HepG2 (cell line): ENCODE measurements around the gene IL1RAP. TPM values are rescaled to one million over a fixed set of nuclear protein-coding genes. Genes with fewer than 3 reads are reported as not detected.

Experiments used
- ATAC-seq: fragments of 200-7000 bp; cut with Tn5 transposase; 3 replicates; pipeline ENCODE4 v1.9.1; 2020; ENCODE audit warnings: mild to moderate bottlenecking, moderate library complexity
- BruUV-seq: library from RNA; stranded (reverse); fragments of 400-500 nt; replicated peaks from 2 replicates; lab custom pipeline; 2021; lab: Mats Ljungman, UMichigan
- CTCF ChIA-PET: fragments of 300-600 bp; formaldehyde crosslinking; extraction: SDS; loops from one replicate; lab custom pipeline; 2021; ENCODE audit warnings: low total read pairs, inconsistent platforms, low intra/inter-chr PET ratio; lab: Yijun Ruan, JAX
- POLR2A ChIA-PET: fragments of 350-600 bp; sonication (Branson Sonifier 250); formaldehyde crosslinking; loops from one replicate; lab custom pipeline; 2020; ENCODE audit warnings: antibody characterized with exemption, inconsistent platforms; lab: Yijun Ruan, JAX
- DNase-seq: peaks from one replicate; pipeline ENCODE4 v3.0.0-alpha.2; 2015; ENCODE audit warnings: low spot score
- FAIRE-seq: peaks from 3 replicates; lab custom pipeline; 2011; peaks lifted over from hg19 to GRCh38; lab: Jason Lieb, UNC
- H2AFZ ChIP-seq: one replicate; pipeline ENCODE4 v1.6.1; 2011; ENCODE audit warnings: low read length, inconsistent platforms
- H3K27ac ChIP-seq: fragments of 300-600 bp; 3 replicates; pipeline ENCODE4 v1.8.0; 2011; ENCODE audit warnings: mixed run types, mild to moderate bottlenecking, mixed read lengths, low read length, inconsistent platforms; ENCODE audit not compliant: insufficient read depth; ENCODE audit errors: extremely low read length
- H3K27me3 ChIP-seq, 2 experiments: fragments of 200-600 bp in 1 of 2; 2 replicates in 1 of 2; 3 replicates in 1 of 2; pipeline versions ENCODE4 v1.6.0 to v1.8.0; 2011; ENCODE audit warnings: low read length in 2 of 2, mild to moderate bottlenecking in 2 of 2, moderate library complexity in 2 of 2, inconsistent platforms in 1 of 2; ENCODE audit not compliant: insufficient read depth in 2 of 2, control insufficient read depth in 1 of 2
- H3K36me3 ChIP-seq, 2 experiments: fragments of 200-600 bp in 1 of 2; replicated peaks in 1 of 2; 2 replicates in 1 of 2; 3 replicates in 1 of 2; pipeline versions ENCODE4 v1.5.1 to v1.8.0; 2011; ENCODE audit warnings: low read length in 2 of 2, inconsistent platforms in 1 of 2; ENCODE audit not compliant: insufficient read depth in 2 of 2, control insufficient read depth in 1 of 2
- H3K4me1 ChIP-seq: 2 replicates; pipeline ENCODE4 v1.5.1; 2012; ENCODE audit warnings: low read length, inconsistent platforms; ENCODE audit not compliant: insufficient read depth
- H3K4me2 ChIP-seq: 2 replicates; pipeline ENCODE4 v1.6.0; 2011; ENCODE audit warnings: low read depth, low read length, inconsistent platforms
- H3K4me3 ChIP-seq, 3 experiments: fragments of 200-600 bp in 1 of 3; sonication (generic), shearing (Covaris generic) in 1 of 3; replicated peaks in 1 of 3; 2 replicates each; pipeline ENCODE4 v1.5.1; 2011 to 2016; ENCODE audit warnings: low read length in 3 of 3, inconsistent platforms in 2 of 3, low read depth in 2 of 3, mild to moderate bottlenecking in 2 of 3, control low read depth in 1 of 3, mixed read lengths in 1 of 3; ENCODE audit not compliant: insufficient read depth in 1 of 3
- H3K79me2 ChIP-seq: one replicate; pipeline ENCODE4 v1.6.1; 2011; ENCODE audit warnings: low read length, inconsistent platforms; ENCODE audit not compliant: insufficient read depth
- H3K9ac ChIP-seq: 2 replicates; pipeline ENCODE4 v1.6.0; 2011; ENCODE audit warnings: mild to moderate bottlenecking, low read depth, low read length, inconsistent platforms; ENCODE audit not compliant: insufficient read depth
- H3K9me3 ChIP-seq: 2 replicates; pipeline ENCODE4 v1.5.1; 2012; ENCODE audit warnings: mild to moderate bottlenecking, low read length
- H4K20me1 ChIP-seq: 2 replicates; pipeline ENCODE4 v1.6.0; 2011; ENCODE audit warnings: inconsistent platforms, mild to moderate bottlenecking, low read length, moderate library complexity; ENCODE audit not compliant: insufficient read depth
- FOXO1 ChIP-seq: sonication (generic); formaldehyde crosslinking; IDR thresholded peaks from 2 replicates; pipeline ENCODE4 v1.4.0; 2020; ENCODE audit warnings: missing genetic modification reagents
- NFIB ChIP-seq: sonication (generic); formaldehyde crosslinking; IDR thresholded peaks from 2 replicates; pipeline ENCODE4 v1.9.0; 2021; ENCODE audit warnings: missing genetic modification reagents, mild to moderate bottlenecking, borderline replicate concordance
- SRSF4 ChIP-seq: fragments of 200-400 bp; formaldehyde crosslinking; IDR thresholded peaks from one replicate; pipeline ENCODE4 v1.6.1; 2018; ENCODE audit warnings: mild to moderate bottlenecking, low read depth, low read length, moderate library complexity; ENCODE audit not compliant: poor library complexity, severe bottlenecking
- ZKSCAN5 ChIP-seq: sonication (generic); formaldehyde crosslinking; IDR thresholded peaks from 2 replicates; pipeline ENCODE4 v1.5.1; 2020; ENCODE audit warnings: mild to moderate bottlenecking, missing genetic modification reagents
- ZNF30 ChIP-seq: sonication (generic); formaldehyde crosslinking; IDR thresholded peaks from 2 replicates; pipeline ENCODE4 v1.5.0; 2020; ENCODE audit warnings: mild to moderate bottlenecking, missing genetic modification reagents
- ZNF335 ChIP-seq: sonication (generic); formaldehyde crosslinking; IDR thresholded peaks from 2 replicates; pipeline ENCODE4 v1.4.0; 2020; ENCODE audit warnings: missing genetic modification reagents
- ZNF781 ChIP-seq: sonication (generic); formaldehyde crosslinking; IDR thresholded peaks from 2 replicates; pipeline ENCODE4 v1.5.1; 2020; ENCODE audit warnings: borderline replicate concordance, mild to moderate bottlenecking, missing genetic modification reagents; ENCODE audit errors: not compliant biosample characterization
- WGBS: methylation state at CpG from one replicate; pipeline ENCODE4 v1.1.6; 2017; ENCODE audit warnings: low lambda C conversion rate; 5-methylcytosine and 5-hydroxymethylcytosine counted together
- in situ Hi-C: cut with HindIII; loops from 2 replicates; pipeline ENCODE4 v1.10.0; 2017; ENCODE audit warnings: low pct_unique_long_range_greater_than_20kb; ENCODE audit not compliant: extremely low pct_ligation_motif_present
- intact Hi-C: fragments of 100-400 bp; cut with micrococcal nuclease; formaldehyde crosslinking; loops from one replicate; pipeline ENCODE4 v1.10.0; 2022; ENCODE audit not compliant: unreplicated experiment
- polyA plus RNA-seq, 8 experiments: library from polyadenylated mRNA; depleted of rRNA in 3 of 8; stranded (reverse) in 7 of 8; unstranded in 1 of 8; fragments of >200 nt; fragmentation: Illumina TruSeq in 4 of 8; extraction: Trizol in 4 of 8; gene quantifications; 2 replicates each; pipeline versions ENCODE4 v1.2.1 to v1.2.3, GENCODE V29; 2011 to 2016; ENCODE audit warnings: low read depth in 4 of 8, missing spikeins in 1 of 8, mixed read lengths in 1 of 8; ENCODE audit not compliant: insufficient read depth in 1 of 8
- total RNA-seq, 5 experiments: library from RNA; depleted of rRNA; stranded (reverse); fragments of >200 nt; fragmentation: Illumina TruSeq; extraction: Trizol; gene quantifications; 2 replicates each; pipeline ENCODE4 v1.2.3, GENCODE V29; 2016; ENCODE audit warnings: low read depth in 1 of 5
- TF ChIP-seq, protein P1 (sequence below): sonication (generic); formaldehyde crosslinking; IDR thresholded peaks from 2 replicates; pipeline ENCODE4 v1.4.0; 2020; ENCODE audit warnings: mild to moderate bottlenecking, missing genetic modification reagents

The IL1RAP gene
- total and polyA plus RNA-seq, 2 of the 13 experiments (the other 11 are each of a cell fraction or from before 2014, with no cell fraction given), result 18.3 to 54.9 TPM

DNA sequence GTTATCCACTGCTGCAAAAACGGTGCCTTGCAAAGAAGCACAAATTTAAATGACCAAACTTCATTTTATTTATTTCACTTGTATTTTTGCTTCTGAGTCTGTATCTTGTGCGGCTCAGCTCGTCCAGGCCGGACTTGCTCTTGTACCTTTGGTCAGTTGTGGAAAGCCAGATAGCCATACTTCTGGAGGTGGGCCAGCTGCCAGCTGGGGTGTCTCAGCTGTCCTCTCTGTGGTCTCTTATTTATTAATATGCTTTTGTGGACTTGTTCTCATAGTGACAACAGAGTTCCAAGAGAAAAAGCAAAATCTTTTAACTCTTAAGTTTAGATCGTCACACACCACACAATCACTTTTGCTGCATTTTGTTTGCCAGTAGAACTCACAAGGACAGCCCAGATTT is 87.7 kb downstream of the IL1RAP start:
- DNase-seq, result no peak
- no peak for FAIRE-seq
- Histone ChIP-seq H2AFZ (no peak overlapping the region), H4K20me1 (no peaks in the 10 kb centered on the region), H3K4me2 (no peak overlapping the region), H3K36me3 (peaks cover 6 to 20% of the 10 kb centered on the region in 2 experiments), H3K27me3 (no peaks in the 10 kb centered on the region), H3K9me3 (no peaks in the 10 kb centered on the region), H3K4me1 (peaks cover 7% of the 10 kb centered on the region; the same call in 1 of the 2 replicates), H3K27ac (no peak overlapping the region), H3K4me3 (no peak overlapping the region), H3K9ac (no peak overlapping the region), H3K79me2 (no peaks in the 10 kb centered on the region)
- POLR2A ChIA-PET, result no interaction called here
- 94% methylated on average over 5 of the region's 5 CpGs for WGBS
- TF ChIP-seq NFIB (no peak), ZNF30 (CRISPR knock-in tag) (no peak), ZKSCAN5 (CRISPR knock-in tag) (no peak)
- ATAC-seq, result no peak
- no TSS peak for BruUV-seq
- intact Hi-C loops (no loop called here), in situ Hi-C loops (no loop called here)
- CTCF ChIA-PET, result no interaction called here

DNA sequence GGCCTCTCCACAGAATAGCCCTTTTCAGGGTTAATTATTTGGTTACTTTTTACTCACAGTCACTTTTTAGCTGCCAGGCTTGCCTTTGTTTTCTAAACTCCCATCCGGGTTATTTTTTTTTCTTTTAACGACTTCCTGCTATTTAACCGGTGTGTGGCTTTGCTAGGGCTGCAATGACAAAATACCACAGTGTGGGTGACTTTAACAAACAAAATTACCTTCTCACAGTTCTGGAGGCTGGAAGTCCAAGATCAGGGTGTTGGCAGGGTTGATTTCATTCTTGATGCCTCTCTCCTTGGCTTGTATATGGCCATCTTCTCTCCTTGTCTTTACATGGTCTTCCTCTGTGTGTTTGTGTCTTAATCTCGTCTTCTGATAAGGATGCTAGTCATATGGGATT is 91.5 kb downstream of the IL1RAP start:
- Histone ChIP-seq H3K4me2 (no peak overlapping the region), H3K36me3 (peaks cover 10 to 29% of the 10 kb centered on the region in 2 experiments), H3K9ac (no peak overlapping the region), H3K27ac (no peak overlapping the region), H3K9me3 (no peaks in the 10 kb centered on the region), H3K27me3 (no peaks in the 10 kb centered on the region), H3K4me1 (peaks cover 7% of the 10 kb centered on the region; the same call in 1 of the 2 replicates), H3K79me2 (no peaks in the 10 kb centered on the region), H3K4me3 (no peak overlapping the region), H4K20me1 (no peaks in the 10 kb centered on the region), H2AFZ (no peak overlapping the region)
- 83% methylated on average over 4 of the region's 4 CpGs for WGBS
- DNase-seq, result no peak
- in situ Hi-C loops, result no loop called here
- no peak for TF ChIP-seq ZNF781
- no peak for TF ChIP-seq SRSF4
- TF ChIP-seq, protein P1, sequence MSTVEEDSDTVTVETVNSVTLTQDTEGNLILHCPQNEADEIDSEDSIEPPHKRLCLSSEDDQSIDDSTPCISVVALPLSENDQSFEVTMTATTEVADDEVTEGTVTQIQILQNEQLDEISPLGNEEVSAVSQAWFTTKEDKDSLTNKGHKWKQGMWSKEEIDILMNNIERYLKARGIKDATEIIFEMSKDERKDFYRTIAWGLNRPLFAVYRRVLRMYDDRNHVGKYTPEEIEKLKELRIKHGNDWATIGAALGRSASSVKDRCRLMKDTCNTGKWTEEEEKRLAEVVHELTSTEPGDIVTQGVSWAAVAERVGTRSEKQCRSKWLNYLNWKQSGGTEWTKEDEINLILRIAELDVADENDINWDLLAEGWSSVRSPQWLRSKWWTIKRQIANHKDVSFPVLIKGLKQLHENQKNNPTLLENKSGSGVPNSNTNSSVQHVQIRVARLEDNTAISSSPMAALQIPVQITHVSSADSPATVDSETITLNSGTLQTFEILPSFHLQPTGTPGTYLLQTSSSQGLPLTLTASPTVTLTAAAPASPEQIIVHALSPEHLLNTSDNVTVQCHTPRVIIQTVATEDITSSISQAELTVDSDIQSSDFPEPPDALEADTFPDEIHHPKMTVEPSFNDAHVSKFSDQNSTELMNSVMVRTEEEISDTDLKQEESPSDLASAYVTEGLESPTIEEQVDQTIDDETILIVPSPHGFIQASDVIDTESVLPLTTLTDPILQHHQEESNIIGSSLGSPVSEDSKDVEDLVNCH, result no peak
- no peak for TF ChIP-seq ZNF335
- TF ChIP-seq FOXO1 (CRISPR knock-in tag), result no peak
- no TSS peak for BruUV-seq
- ChIA-PET POLR2A (no interaction called here), CTCF (no interaction called here)
- intact Hi-C loops, result no loop called here
- no peak for ATAC-seq
- no peak for FAIRE-seq
